DND-41 (cell line): ENCODE results near the gene ATF6B.

Experiments
- ATAC-seq: fragments of 200-7000 bp; cut with Tn5 transposase; 3 replicates; pipeline ENCODE4 v1.9.1; 2021; ENCODE audit warnings: low read depth; ENCODE audit not compliant: insufficient read depth
- DNase-seq: peaks from one replicate; pipeline ENCODE4 v3.0.0-alpha.2; 2020
- H2AFZ ChIP-seq: 2 replicates; pipeline ENCODE4 v1.6.0; 2012; ENCODE audit warnings: low read depth, low read length
- H3K27ac ChIP-seq: 2 replicates; pipeline ENCODE4 v1.5.1; 2012; ENCODE audit warnings: low read length, inconsistent platforms
- H3K27me3 ChIP-seq: fragments of 200-600 bp; sonication (generic); 2 replicates; pipeline ENCODE4 v1.6.0; 2012; ENCODE audit warnings: low read length, mild to moderate bottlenecking, inconsistent platforms; ENCODE audit not compliant: insufficient read depth, poor library complexity
- H3K36me3 ChIP-seq: 2 replicates; pipeline ENCODE4 v1.5.1; 2012; ENCODE audit warnings: low read length, inconsistent platforms; ENCODE audit not compliant: insufficient read depth
- H3K4me1 ChIP-seq: 2 replicates; pipeline ENCODE4 v1.5.1; 2012; ENCODE audit warnings: mild to moderate bottlenecking, low read length; ENCODE audit not compliant: insufficient read depth
- H3K4me2 ChIP-seq: 2 replicates; pipeline ENCODE4 v1.6.0; 2012; ENCODE audit warnings: mild to moderate bottlenecking, moderate library complexity, low read length, inconsistent platforms; ENCODE audit not compliant: insufficient read depth
- H3K4me3 ChIP-seq, 2 experiments: fragments of 200-600 bp in 1 of 2; shearing (Covaris generic) in 1 of 2; 2 replicates each; pipeline ENCODE4 v1.5.1; 2012 to 2016; ENCODE audit warnings: inconsistent platforms in 2 of 2, low read length in 2 of 2, mild to moderate bottlenecking in 2 of 2, low read depth in 1 of 2, moderate library complexity in 1 of 2
- H3K79me2 ChIP-seq: 2 replicates; pipeline ENCODE4 v1.6.0; 2012; ENCODE audit warnings: low read length, inconsistent platforms; ENCODE audit not compliant: insufficient read depth
- H3K9ac ChIP-seq: 2 replicates; pipeline ENCODE4 v1.6.0; 2012; ENCODE audit warnings: low read depth, mild to moderate bottlenecking, inconsistent platforms, low read length, moderate library complexity
- H3K9me3 ChIP-seq: 2 replicates; pipeline ENCODE4 v1.5.1; 2012; ENCODE audit warnings: low read length, moderate library complexity, mild to moderate bottlenecking, inconsistent platforms; ENCODE audit not compliant: insufficient read depth, severe bottlenecking
- H4K20me1 ChIP-seq: 2 replicates; pipeline ENCODE4 v1.6.0; 2012; ENCODE audit warnings: low read length; ENCODE audit not compliant: insufficient read depth
- CTCF ChIP-seq: IDR thresholded peaks from 2 replicates; pipeline ENCODE4 v1.5.1; 2012; ENCODE audit warnings: borderline replicate concordance, low read length, moderate library complexity, mild to moderate bottlenecking; ENCODE audit not compliant: poor library complexity, severe bottlenecking; ENCODE audit errors: extremely low read depth
- EZH2 ChIP-seq: IDR thresholded peaks from 3 replicates; pipeline ENCODE4 v1.6.1; 2012; ENCODE audit warnings: borderline replicate concordance, low read depth, mild to moderate bottlenecking, moderate library complexity, low read length, inconsistent platforms; ENCODE audit not compliant: severe bottlenecking

Gene ATF6B

GRCh38 chr6:32074996-32075532 lies 53.0 kb downstream of the ATF6B start:
- Histone ChIP-seq H3K27ac (no peak overlapping the region), H3K36me3 (no peaks in the 10 kb centered on the region), H3K4me2 (no peak overlapping the region), H3K4me1 (no peaks in the 10 kb centered on the region), H3K9me3 (no peaks in the 10 kb centered on the region), H3K9ac (no peak overlapping the region), H4K20me1 (no peaks in the 10 kb centered on the region), H3K79me2 (no peaks in the 10 kb centered on the region), H2AFZ (no peak overlapping the region), H3K27me3 (peaks cover 16% of the 10 kb centered on the region), H3K4me3 (no peak overlapping the region)
- TF ChIP-seq EZH2, result no peak
- TF ChIP-seq CTCF, result no peak
- no peak for ATAC-seq
- no peak for DNase-seq

GRCh38 chr6:32073613-32074012 lies 54.4 kb downstream of the ATF6B start:
- Histone ChIP-seq H3K9me3 (no peaks in the 10 kb centered on the region), H4K20me1 (no peaks in the 10 kb centered on the region), H3K79me2 (no peaks in the 10 kb centered on the region), H3K9ac (no peak overlapping the region), H2AFZ (no peak overlapping the region), H3K4me3 (no peak overlapping the region), H3K36me3 (no peaks in the 10 kb centered on the region), H3K4me2 (no peak overlapping the region), H3K4me1 (no peaks in the 10 kb centered on the region), H3K27me3 (peaks cover 12% of the 10 kb centered on the region), H3K27ac (no peak overlapping the region)
- no peak for ATAC-seq
- DNase-seq, result no peak
- TF ChIP-seq CTCF, result no peak
- TF ChIP-seq EZH2, result no peak

GRCh38 chr6:32073101-32073500 lies 54.9 kb downstream of the ATF6B start:
- H3K4me3 ChIP-seq, result no peak overlapping the region
- H3K79me2 ChIP-seq, result no peaks in the 10 kb centered on the region
- no peaks in the 10 kb centered on the region for H3K4me1 ChIP-seq
- no peak overlapping the region for H3K27ac ChIP-seq
- peaks cover 12% of the 10 kb centered on the region for H3K27me3 ChIP-seq
- H3K9me3 ChIP-seq, result no peaks in the 10 kb centered on the region
- DNase-seq, result no peak
- ATAC-seq, result no peak
- H4K20me1 ChIP-seq, result no peaks in the 10 kb centered on the region
- no peaks in the 10 kb centered on the region for H3K36me3 ChIP-seq
- H2AFZ ChIP-seq, result no peak overlapping the region
- no peak overlapping the region for H3K4me2 ChIP-seq
- no peak overlapping the region for H3K9ac ChIP-seq
- TF ChIP-seq CTCF (no peak), EZH2 (no peak)
